Thoracic aorta (tissue), 2 donors: ENCODE results near the gene CCR9. TPM values are rescaled to one million over a fixed set of nuclear protein-coding genes. Genes with fewer than 3 reads are reported as not detected.
A peak's percentile ranks its signal among the peaks of the same experiment; 100 is the strongest.

Experiments
- ATAC-seq: fragments of 150-250 bp; one replicate; pipeline ENCODE4 v1.8.0; 2017; ENCODE audit warnings: low read depth; ENCODE audit not compliant: insufficient number of reproducible peaks, low FRiP score
- DNase-seq: peaks from one replicate; pipeline ENCODE4 v3.0.0-alpha.2; 2020; ENCODE audit warnings: low spot score
- H3K27ac ChIP-seq, 2 donors: fragments of 200-600 bp; sonication (generic); 1 replicate in 1 of 2; 2 replicates in 1 of 2; pipeline ENCODE4 v1.5.1; 2016; ENCODE audit warnings: mild to moderate bottlenecking in 2 of 2, moderate library complexity in 2 of 2
- H3K27me3 ChIP-seq: fragments of 200-600 bp; sonication (generic); replicated peaks from 2 replicates; pipeline ENCODE4 v1.6.0; 2016; ENCODE audit warnings: mild to moderate bottlenecking; ENCODE audit not compliant: insufficient read depth
- H3K36me3 ChIP-seq: fragments of 200-600 bp; sonication (generic); one replicate; pipeline ENCODE4 v1.5.1; 2016
- H3K4me1 ChIP-seq, 2 donors: fragments of 200-600 bp; sonication (generic); 1 replicate in 1 of 2; 2 replicates in 1 of 2; pipeline versions ENCODE4 v1.5.1 to v1.6.0; 2016; ENCODE audit warnings: low read depth in 2 of 2, mild to moderate bottlenecking in 1 of 2; ENCODE audit not compliant: control insufficient read depth in 1 of 2
- H3K4me3 ChIP-seq: fragments of 200-600 bp; sonication (generic); 2 replicates; pipeline ENCODE4 v1.5.1; 2016; ENCODE audit warnings: mild to moderate bottlenecking
- H3K9me3 ChIP-seq: fragments of 200-600 bp; sonication (generic); 2 replicates; pipeline ENCODE4 v1.5.1; 2016
- total RNA-seq, 2 donors: library from RNA; depleted of rRNA; stranded (reverse); fragments of >200 nt; gene quantifications; one replicate each; pipeline versions ENCODE4 v1.1.0 to v1.2.3, GENCODE V29; 2016
- TF ChIP-seq, protein P1 (sequence below): fragments of 200-600 bp; sonication (generic); IDR thresholded peaks from one replicate; pipeline ENCODE4 v1.5.1; 2019; ENCODE audit warnings: antibody characterized with exemption

Gene CCR9, protein sequence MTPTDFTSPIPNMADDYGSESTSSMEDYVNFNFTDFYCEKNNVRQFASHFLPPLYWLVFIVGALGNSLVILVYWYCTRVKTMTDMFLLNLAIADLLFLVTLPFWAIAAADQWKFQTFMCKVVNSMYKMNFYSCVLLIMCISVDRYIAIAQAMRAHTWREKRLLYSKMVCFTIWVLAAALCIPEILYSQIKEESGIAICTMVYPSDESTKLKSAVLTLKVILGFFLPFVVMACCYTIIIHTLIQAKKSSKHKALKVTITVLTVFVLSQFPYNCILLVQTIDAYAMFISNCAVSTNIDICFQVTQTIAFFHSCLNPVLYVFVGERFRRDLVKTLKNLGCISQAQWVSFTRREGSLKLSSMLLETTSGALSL
- total RNA-seq: not detected

DNA sequence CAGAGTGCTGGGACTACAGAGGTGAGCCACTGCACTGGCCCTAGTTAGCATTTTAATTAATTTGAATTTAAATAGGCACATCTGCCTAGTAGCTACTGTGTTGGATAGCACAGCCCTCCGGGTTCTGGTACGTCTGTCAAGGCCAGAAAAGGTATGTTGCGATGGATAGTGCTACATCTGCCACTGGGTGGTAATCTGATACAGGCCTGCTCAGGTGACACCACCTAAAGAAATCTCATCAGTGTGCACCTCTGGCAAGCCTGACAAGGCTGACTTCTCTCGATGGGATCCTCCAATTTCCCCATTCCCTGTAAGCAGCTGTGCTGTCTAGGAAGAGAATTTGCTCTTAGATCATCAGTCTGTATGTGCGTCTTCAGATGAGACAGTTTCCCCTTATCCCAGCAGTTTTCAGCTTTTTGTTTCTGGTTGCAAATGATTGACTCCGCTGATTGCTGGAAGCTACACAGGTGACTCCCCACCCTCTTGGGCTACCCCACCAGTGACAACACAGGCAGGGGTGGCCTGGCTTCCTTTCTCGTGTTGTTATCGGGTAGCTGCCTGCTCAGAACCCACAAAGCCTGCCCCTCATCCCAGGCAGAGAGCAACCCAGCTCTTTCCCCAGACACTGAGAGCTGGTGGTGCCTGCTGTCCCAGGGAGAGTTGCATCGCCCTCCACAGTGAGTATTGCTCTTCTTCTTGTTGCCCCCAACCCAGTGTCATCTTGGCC lies at the start of gene CCR9:
Gene CCR9 (plus strand): TSS at position 565 of the 727 bp plus-strand sequence. CDS start 8,391 bp downstream, outside the sequence.
- Histone ChIP-seq H3K9me3 (no peaks in the 10 kb centered on the region), H3K4me3 (no peak within 1 kb of the TSS), H3K27ac (no peak within 1 kb of the TSS), H3K27me3 (no peaks in the 10 kb centered on the region), H3K4me1 (no peaks in the 10 kb centered on the region), H3K36me3 (no peaks in the 10 kb centered on the region)
- ATAC-seq (no peak), DNase-seq (no peak)
- TF ChIP-seq, protein P1, sequence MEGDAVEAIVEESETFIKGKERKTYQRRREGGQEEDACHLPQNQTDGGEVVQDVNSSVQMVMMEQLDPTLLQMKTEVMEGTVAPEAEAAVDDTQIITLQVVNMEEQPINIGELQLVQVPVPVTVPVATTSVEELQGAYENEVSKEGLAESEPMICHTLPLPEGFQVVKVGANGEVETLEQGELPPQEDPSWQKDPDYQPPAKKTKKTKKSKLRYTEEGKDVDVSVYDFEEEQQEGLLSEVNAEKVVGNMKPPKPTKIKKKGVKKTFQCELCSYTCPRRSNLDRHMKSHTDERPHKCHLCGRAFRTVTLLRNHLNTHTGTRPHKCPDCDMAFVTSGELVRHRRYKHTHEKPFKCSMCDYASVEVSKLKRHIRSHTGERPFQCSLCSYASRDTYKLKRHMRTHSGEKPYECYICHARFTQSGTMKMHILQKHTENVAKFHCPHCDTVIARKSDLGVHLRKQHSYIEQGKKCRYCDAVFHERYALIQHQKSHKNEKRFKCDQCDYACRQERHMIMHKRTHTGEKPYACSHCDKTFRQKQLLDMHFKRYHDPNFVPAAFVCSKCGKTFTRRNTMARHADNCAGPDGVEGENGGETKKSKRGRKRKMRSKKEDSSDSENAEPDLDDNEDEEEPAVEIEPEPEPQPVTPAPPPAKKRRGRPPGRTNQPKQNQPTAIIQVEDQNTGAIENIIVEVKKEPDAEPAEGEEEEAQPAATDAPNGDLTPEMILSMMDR: no peak

DNA sequence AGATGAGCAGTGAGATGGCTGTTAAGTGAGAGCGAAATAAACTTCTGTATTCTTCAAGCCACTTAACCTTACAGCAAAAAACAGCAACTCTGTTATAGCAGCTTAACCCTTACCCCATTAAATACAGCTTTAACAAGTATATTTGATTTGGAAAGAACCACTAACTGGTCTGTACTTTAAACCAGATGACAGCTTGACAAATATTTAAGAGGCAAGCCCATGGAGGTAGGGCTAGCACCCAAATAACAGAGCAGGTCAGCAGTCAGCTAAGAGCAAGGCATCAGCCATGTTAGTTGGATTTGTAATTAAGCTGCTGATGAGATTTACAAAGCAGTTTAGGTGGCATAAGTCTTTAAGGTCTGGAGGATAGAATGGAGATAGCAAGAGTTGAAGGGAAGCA lies 47.9 kb upstream of the CCR9 start:
- Histone ChIP-seq H3K4me3 (no peak overlapping the region), H3K4me1 (peaks cover 4 to 14% of the 10 kb centered on the region in 2 donors), H3K36me3 (peaks cover 15% of the 10 kb centered on the region), H3K27me3 (no peaks in the 10 kb centered on the region), H3K9me3 (no peaks in the 10 kb centered on the region), H3K27ac (no peak overlapping the region)
- no peak for ATAC-seq
- TF ChIP-seq, protein P1: no peak
- no peak for DNase-seq

DNA sequence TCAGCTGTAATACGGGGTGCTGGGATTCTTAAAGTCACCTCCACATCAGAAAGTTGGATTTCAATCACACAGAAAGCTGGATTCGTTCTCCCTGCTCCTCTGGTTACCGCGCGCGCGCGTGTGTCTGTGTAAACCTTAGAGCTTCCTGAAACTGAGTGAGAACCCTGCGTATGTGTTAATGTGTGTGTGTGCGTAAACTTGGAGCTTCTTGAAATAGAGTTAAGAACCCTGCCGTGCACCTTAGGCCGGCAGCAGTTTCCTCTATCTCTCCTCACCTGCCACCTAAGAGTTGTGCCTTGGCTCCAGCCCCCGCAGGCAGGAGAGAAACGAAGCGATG lies 45.0 kb upstream of the CCR9 start:
- Histone ChIP-seq H3K27me3 (no peaks in the 10 kb centered on the region), H3K4me1 (peaks cover 4 to 14% of the 10 kb centered on the region in 2 donors), H3K4me3 (peak overlapping the region; percentile 82), H3K36me3 (no peaks in the 10 kb centered on the region), H3K27ac (peak overlapping the region; percentile 33), H3K9me3 (no peaks in the 10 kb centered on the region)
- no peak for DNase-seq
- ATAC-seq: no peak
- TF ChIP-seq, protein P1: no peak

DNA sequence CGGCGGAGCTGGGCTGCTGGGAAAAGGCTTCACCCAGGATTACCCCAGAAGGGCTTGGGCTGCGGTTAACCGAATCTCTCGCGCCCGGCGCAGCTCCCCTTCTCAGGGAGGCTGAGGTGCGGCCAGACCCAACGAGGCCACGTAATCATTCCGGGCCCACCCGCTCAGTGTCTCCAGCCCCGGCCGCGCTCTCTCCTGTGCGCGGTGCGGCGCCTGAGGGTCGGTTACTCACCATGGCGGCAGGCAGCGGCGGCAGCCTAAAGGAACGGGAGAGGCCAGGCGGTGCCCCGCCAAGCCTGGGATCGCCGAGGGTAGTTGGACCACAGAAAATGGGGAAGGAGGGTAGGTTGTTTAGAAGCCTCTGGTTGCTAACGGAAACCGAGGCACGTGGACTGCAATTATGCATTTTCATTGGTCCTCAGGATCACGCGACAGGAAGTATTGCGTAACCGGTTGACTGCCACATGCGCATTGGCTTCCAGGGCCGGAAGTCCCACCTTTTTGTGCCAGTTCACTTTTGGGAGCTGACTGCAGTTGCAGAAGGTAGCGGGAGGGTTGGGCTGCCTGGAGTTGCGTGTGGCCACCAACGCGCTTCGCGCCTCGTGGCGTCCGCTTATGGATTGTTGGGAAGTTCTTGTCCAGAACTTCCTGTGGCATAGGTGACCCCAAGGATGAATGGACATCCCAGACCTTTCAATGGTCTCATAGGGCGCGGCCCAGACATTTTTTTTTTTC lies 44.4 kb upstream of the CCR9 start, which contains the start of gene LZTFL1:
Gene LZTFL1 (minus strand): TSS at position 363 of the 735 bp plus-strand sequence. CDS start 128 bp downstream, at position 235.
- Histone ChIP-seq H3K36me3 (no peaks in the 10 kb centered on the region), H3K27me3 (no peaks in the 10 kb centered on the region), H3K4me1 (peaks cover 4 to 14% of the 10 kb centered on the region in 2 donors), H3K27ac (peak within 1 kb of the TSS; percentile 33), H3K4me3 (peak within 1 kb of the TSS; percentile 82), H3K9me3 (no peaks in the 10 kb centered on the region)
- DNase-seq (peak; percentile 89), ATAC-seq (peak; percentile 98)
- TF ChIP-seq, protein P1: no peak
